Stimulated activated CD8-positive, alpha-beta memory T cell treated with anti-CD3 and anti-CD28 coated beads, Interleukin-2, amount 100 ng/mL, for 48 hours (primary cell): Measurements from ENCODE around the gene LRRC4C.

ENCODE experiments used
- DNase-seq, 2 donors: peaks; one replicate each; pipeline ENCODE4 v3.0.0-alpha.2; 2020; ENCODE audit warnings: low read depth in 2 of 2

Gene LRRC4C

DNA sequence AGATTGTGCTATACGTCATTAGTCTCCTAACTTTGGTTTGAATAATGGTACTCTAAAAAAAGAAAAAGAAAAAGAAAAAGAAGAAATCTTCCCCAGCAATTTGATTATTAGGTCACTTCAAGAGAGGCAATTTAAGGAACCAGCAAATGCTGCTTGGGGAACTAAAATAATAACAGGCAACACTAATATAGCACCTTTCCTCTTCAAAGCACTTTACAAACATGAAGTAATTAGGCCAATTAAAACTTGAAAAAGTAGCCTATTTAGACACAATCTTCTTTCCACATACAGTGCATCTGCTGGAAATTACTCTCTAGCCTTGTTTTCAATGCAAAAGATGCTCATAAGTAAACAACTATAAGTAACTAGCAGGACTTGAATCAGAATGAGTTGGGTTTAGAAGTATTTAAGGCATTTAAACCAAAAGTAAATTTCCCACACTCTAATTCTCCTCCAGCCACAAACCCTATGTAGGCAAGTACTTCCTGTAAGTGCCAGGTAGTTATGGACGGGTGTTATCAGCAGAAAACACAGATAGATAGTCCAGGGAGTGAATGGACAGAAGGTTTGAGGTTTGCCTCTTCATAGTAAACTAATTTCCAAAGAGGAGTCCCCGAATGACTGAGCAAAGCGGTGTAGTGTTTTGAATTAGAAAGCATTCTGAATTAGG, 44.5 kb downstream of the LRRC4C start:
- no peak for DNase-seq

DNA sequence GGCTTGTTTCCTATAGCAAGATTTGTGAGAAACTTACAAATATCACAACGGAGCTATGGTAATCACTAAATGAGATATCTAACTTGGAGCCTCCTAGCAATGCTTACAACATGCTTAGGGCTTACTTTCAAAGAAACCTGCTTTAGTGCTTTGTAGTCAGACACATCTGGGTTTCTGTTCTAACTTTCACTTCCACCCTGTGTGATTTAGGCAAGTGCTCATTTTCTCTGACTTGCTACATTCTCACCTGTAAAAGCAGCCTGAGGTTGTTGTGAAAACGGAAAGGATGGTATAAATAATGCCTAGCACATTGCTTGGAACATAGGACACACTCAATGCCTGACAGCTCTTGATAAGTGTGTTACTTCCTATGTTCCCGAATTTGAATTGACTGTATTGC, 45.6 kb downstream of the LRRC4C start:
- DNase-seq = no peak

DNA sequence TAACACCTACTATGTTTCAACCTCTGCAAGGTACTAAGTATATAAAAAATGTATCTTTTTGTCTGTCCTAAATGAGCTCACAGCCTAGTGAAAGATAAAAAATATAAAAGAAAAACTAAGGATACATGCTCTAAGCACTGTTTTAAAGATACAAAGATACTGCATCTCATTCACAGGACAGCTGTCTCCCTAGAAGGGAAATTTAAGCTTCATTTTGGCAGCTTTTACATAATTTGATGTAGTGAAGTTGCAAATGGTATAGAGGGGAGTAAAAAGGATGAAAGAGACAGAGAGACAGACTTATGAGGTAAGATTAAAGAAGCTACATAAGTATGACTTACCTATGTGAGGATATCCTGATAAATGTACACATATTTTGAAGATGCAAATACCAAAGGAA, 53.6 kb downstream of the LRRC4C start:
- DNase-seq = no peak

DNA sequence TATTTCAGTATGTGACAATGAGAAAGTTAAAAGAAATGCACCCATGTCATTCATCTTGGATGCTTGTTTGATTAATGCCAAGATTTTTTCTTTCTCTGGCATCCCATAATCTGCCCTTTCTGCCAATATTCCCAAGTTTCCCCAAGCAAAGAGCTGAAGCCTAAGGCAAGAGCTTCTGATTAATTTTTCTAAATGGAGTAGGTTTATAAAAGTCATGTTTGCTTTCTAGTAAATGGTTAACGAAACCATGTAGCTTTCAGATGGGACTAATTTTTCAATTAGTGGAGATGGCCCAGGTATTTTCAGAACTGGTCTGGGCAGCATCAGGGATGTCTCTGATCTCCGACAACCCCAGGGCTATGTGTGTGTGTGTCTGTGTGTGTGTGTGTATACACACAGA, 55.3 kb downstream of the LRRC4C start:
- DNase-seq = no peak

DNA sequence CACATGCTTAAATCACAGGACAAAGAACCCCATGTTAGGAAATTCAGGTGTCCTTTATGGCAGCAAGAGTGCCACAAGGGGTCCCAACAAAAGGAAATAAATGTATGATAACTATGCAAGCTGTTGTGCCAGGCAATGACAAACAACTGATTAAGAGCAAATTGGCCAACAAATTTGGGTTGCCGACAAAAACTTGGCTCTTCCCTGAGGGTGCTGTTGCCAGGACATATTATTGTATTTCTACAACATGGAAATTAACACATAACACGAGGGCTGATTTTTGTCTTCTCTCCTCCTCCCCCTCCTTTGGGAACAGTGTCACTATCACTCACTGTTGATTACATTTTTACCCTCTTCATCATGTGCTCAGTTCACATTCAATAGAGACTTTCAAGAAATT, 56.0 kb downstream of the LRRC4C start:
- DNase-seq = no peak

DNA sequence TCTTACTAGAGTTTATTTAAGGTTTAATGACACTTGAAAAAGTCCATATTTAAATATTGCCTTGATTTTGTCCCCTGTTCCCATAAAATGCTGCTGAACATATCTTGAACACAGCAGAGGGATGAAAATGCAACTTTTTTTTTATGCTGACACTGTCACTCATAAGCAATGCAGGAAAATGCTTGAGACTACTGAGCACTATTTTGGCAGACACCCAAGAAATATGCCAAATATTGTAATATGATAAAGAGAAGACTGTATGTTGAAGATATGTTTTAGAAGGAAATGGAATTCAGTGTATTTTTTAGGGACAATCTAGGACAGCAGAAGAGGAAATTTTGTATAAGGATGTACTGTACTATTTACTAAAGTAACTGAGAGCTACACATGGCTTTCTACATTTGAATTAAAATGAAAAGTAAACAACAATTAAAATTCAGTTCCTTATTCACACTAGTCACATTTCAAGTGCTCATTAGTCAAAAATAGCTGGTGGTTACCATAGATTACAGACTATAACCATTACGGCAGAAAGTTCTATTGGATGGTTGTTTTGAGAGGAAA, 58.6 kb downstream of the LRRC4C start:
- DNase-seq = no peak

DNA sequence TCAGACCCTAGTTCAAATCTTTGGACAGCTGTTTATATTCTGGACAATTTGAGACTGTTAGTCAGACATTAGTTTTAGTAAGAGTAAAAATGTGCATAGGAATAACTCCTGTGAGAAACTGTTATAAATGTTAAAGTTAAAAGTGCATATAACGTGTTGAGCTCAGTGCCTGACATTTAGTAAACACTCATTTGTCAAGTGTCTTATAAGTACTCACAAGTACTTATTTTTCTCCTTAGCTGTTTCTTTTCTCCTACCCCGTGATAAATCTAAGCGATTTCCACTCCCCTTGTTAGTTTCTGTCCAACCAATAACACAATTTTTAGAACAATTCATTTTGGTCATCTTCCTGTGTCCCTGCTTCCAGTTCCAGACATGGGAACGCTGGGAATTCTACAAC, 59.3 kb downstream of the LRRC4C start:
- DNase-seq = no peak

DNA sequence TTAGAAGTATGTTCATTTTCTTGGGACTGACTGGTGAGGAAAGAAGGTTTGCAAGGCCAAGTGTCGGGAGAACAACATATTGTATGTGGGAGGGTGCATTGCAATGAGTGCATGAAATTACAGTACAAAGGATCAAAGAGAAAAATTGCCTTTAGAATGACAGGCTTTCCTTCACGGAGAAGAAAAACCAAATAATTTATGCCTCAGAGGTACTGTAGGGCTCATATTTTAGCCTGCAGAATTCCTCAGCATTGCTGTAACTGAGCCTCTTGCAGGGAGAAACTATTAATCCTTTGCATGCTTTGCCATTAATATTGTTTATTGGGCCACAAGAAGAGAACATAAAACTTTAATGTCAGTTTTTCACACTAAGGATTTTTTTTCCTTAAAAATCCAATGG, 60.1 kb downstream of the LRRC4C start:
- DNase-seq = no peak

DNA sequence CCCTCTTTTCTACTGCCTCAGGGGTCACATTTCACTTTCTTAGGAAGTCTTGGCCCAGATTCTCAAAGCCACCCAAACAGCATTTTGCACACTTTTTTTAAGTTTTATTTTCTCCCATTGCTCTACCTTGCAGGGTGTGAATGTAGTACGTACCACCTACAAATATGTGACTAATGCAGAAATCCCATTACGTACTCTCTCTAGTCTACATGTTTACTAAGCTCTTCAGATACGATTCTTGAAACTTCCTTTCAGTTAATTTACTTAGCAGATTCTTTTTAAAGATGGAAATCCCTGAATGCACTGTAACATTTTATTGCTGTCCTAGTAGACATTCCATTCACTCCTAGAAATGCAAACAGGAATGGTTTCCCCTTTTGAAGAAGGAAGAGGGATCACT, 61.3 kb downstream of the LRRC4C start:
- no peak for DNase-seq

DNA sequence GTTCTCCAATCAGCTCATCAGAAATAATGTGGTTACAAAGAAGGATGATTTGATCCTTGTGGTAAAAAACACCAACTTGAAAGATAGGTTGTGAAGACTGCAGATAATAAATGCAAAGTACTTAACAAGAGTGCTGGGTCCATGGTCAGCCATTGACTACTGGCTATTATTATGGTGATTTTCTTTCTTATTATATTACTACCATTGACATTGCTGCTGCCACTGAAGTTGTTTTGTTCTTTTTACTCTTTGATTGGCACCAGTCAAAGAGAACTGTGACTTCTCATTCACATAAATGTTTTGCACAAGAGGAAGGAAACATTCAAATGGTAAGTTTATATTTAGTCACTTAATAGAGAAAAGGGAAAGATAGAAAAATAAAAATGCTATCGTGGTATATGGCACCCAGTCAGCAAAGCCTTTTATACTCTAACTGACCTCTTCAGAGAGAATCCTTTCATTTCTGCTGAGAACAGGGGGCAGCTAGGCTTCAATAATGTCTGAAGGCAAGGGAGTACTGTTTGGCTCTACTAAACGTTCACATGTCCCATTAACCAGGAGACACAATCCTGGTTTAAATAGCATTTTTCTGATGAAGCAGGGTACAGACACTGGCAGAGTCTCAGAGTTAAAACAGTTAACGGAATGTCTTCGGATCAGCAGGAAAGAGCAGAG, 64.8 kb downstream of the LRRC4C start:
- DNase-seq = no peak

DNA sequence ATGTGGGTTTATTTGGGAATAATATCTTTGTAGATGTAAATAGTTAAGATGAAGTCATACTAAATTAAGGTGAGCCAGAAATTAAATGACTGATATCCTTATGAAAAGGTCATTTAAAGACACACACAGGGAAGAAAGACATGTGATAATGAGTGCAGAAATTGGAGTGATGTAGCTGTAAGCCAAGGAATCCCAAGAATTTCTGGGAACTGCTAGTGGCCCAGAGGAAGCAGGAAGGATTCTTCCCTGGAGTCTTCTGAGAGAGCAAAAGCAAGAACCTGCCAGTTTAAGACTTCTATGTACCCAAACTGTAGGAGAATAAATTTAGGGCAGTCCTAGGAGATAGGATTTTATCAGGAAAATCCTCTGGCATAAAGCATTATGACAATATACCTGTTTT, 66.9 kb downstream of the LRRC4C start:
- DNase-seq = no peak

DNA sequence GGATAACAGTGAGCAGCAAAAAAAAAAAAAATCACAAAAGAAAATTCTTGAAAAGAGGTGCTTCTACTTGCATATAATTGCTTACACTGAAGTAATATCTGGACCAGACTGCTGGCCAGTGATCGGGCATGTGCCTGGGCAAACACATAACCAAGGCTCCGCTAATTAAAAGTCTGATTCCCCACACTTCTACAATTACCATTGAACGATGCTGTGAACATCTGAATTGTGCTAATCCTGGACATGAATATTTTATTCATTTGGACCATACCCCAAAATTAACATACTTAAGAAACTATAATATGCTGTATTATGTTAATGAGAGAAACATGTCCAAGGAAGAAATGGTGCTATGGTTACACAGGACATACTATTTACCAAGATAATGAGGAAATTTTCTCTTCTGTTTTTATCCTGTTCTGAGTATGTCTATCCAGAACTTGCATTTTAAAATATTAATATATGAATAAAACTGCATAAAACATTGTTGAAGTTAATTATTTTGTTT, 69.8 kb downstream of the LRRC4C start:
- no peak for DNase-seq

DNA sequence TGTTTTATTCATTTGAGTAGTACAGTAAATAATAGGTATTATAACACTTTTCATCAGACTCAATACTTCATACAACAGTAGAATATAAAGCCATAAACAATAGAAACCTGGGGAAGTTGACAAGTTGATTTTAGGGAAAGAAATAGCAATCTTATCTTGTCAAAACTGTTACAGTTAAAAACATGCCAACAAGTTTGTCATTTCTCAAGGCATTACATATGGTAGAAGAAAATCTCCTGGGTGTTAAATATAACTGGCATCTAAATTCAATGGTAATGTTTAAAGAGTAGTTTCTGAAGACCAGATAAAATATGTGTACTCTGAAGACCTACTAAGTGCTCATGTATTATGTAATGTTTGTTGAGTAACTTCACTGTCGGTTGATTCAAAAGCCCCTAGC, 75.1 kb downstream of the LRRC4C start:
- DNase-seq = no peak

DNA sequence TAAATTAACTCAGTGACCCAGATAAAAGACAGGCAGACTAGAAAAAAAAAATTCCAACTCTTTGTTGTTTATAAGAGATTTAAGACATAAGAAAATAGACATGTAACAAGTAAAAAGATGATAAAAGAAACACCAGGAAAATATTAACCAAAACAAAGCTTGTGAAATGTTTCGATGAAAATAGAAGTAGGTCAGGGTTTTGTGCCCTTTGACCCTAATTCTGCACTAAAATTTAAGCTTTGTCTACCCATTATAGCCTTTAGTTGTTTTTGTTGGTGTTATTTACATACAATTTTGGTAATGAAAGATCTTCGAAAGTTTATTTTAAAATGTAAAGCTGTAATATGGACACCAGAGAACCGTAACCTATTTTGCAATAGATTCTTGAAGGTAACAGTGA, 75.7 kb downstream of the LRRC4C start:
- no peak for DNase-seq

DNA sequence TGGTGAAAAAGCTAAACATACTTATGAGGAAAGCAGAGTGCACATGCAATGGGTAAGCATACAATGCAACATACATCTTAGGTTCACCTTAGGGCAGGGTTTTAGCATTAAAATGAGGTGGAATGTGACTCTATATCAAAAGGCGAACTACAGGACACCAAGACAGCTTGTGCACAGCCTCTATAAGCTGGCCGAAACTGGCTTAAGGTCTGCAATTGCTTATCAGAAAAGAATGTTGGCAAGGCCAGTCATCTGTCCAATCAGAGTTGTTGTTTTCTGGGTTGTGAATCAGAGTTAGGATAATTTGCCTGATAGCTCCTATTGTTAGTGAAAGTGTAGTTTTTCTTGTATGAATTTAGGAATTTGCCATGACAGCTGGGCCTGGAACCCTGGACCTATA, 76.5 kb downstream of the LRRC4C start:
- no peak for DNase-seq

DNA sequence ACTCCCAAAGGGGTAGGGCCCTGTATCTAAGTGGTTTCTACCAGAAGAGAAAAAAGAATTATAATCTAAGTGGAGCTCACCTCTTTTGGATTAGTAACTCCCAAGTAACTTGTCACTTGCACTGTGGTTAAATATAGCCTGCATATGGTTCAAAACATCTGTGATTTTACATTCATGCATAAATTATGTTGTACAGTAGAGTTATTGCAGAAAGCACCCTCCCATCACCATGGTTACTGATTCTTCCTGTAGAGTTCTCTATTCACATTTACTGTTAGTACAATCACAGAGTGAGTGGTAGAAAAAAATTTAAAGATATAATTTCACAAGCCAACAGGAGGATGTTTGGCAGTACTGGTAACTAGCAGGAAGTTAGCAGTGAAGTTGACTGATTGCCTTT, 80.4 kb downstream of the LRRC4C start:
- no peak for DNase-seq

DNA sequence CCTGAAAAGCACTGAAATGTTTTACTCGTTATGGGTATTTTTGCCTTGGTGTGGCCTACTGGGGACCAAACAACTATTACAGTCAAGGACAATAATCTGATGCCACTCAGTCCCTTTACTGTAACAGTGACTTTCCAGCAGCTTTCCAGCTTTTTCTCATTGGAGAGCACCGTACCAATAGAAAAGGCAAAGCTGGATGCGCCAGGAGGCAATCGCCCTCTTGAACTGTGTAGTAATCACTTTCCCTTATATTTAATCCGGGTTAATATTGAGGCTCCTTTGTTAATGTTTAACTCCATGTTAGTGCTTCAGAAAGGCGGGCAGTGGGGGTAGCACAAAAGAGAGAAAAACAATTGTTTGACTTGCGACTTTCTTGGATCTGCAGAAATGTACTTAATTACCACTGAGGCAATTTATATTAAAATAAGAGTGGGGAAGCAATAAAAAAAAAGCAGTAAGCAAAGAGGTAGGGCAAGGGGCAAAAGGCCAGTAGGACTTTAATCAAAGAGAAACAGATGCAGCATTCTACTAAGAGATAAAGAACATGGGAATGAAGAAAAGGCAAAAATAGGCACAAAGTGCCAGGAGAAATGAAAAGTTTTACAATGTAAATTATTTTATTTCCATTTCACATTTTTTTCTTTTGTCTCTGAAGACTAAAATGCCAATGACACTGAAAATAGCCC, 81.6 kb downstream of the LRRC4C start:
- DNase-seq = no peak

DNA sequence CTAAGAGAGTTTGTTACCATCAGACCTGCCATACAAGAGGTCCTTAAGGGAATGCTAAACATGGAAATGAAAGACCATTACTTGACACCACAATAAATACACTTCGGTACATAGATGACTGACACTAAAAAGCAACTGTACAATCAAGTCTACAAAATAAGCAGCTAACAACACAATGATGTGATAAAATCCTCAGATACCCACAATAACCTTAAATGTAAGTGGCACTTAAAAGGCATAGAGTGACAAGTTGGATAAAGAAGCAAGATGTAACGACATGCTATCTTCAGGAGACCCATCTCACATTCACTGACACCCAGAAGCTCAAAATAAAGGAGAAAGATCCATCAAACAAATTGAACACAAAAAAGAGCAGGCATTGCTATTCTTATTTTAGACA, 107.6 kb downstream of the LRRC4C start:
- no peak for DNase-seq

DNA sequence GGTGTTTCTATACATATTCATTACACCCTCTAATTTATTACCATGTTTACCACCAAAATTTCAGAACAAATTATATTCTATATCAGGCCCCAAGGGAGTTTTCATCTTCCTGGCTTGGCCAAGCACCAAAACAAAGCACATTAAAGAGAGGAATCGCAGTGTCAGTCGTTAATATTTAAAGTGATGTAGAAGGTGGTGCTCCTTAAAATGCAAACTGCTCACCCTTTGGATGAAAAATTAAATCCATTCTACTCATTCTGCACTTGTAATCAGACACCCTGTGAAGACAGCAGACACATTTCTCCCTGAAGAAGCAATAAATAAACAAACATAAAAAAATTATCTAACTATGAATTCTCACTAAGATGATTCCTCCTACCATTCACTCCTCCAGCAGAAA, 113.4 kb downstream of the LRRC4C start:
- DNase-seq = no peak

DNA sequence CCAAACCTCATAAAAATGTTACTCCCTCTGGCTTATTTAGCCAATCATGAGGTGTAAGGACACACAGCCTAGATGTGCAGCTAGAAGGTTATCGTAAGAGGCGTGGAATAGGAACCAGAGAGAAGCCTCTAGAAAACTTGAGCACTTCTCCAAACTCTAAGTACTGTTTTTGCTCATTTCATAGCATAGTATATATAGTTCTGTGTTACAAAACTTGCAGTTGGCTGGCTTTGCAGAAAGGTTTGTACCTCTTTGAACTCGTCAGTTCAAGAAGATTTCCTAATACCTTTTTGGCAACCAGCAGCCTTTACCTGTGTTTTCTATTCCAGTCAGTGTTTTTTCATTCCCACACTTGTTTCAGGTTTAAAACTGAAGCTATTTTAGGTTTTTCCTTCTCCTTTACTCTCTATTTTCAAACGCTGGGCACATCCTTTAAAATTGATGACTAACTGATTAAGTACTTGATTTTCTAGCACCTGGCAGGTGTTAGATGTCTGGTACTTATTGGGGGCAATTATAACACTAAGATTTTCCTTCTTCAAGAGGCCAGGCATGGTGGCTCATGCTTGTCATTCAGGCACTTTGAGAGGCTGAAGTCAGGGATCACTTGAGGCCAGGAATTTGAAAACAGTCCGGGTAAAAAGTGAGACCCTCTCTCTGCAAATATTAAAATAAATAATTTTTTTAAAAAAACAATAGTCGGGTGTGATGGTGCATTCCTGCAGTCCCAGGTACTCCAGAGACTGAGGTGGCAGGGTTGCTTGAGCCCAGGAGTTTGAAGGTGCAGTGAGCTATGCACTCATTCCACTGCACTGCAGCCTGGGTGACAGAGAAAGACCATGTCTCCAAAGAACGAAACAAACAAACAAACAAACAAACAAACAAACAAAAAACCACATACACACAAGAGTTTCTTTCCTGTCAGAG, 125.2 kb downstream of the LRRC4C start:
- no peak for DNase-seq

DNA sequence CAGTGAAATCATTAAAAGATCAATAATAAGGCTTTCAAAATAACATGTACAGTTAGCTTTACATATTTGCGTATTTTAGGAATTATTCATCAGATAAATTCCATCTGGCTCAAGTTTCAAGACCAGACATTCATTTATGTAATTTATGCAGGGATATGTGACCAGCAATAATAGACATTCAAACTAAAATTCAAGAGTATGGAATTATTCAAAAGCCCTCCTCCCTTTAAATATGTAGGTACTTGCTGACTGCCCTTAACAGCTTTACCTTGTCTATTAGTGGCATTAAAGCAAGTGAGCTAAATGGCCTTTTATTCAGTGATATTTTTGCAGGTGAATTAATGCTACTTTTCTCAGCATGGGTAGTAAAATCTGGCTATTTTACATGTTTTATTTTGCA, 126.1 kb downstream of the LRRC4C start:
- no peak for DNase-seq

DNA sequence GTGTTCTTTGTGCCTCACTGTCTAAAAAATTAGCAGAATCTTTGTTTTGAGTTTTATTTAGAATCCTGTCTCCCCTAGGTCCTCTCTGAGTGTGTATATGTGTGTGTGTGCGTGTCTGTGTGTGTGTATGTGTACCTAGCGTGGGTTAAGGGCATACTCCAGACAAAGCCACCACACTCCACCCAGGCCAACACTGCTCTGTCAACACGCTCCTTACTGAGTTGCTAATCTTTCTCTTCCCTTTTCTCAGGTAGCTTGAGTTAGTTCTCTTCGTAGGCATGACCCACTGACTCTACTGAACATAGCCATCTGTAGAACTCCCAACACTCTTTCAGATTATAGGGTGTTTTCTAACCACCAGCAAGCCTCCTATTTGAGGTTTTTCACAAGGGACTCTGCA, 131.1 kb downstream of the LRRC4C start:
- no peak for DNase-seq
